GM12801 (cell line): ENCODE measurements around the gene PNMA8C.

ENCODE experiments used
- CTCF ChIP-seq: IDR thresholded peaks from one replicate; pipeline ENCODE4 v1.5.1; 2011; ENCODE audit warnings: control low read depth; ENCODE audit not compliant: insufficient read length; ENCODE audit errors: extremely low read depth

The PNMA8C gene

GRCh38 chr19:46388311-46389095, 40.2 kb downstream of the PNMA8C start:
- TF ChIP-seq CTCF: no peak

- TF ChIP-seq CTCF: no peak
Observed at GRCh38 chr19:46387713-46388130, 41.0 kb downstream of the PNMA8C start.

GRCh38 chr19:46386996-46387712, 41.6 kb downstream of the PNMA8C start:
- TF ChIP-seq CTCF: no peak

GRCh38 chr19:46386151-46386550, 42.6 kb downstream of the PNMA8C start:
- no peak for TF ChIP-seq CTCF

GRCh38 chr19:46385636-46386035, 43.1 kb downstream of the PNMA8C start:
- no peak for TF ChIP-seq CTCF

GRCh38 chr19:46384396-46384795, 44.3 kb downstream of the PNMA8C start:
- TF ChIP-seq CTCF: no peak

- no peak for TF ChIP-seq CTCF
Observed at GRCh38 chr19:46383846-46384245, 44.9 kb downstream of the PNMA8C start.
